ENCODE data around the gene RABEP2. TPM values are rescaled to one million over a fixed set of nuclear protein-coding genes. Genes with fewer than 3 reads are reported as not detected.
"Not testable (repeated sequence)": the region's sequence is repeated elsewhere in the genome, so short reads cannot be mapped to it uniquely, and the experiment has no call there.

Gene RABEP2
- total RNA-seq, 1 donor from 2014 or later = 17.7 TPM

DNA sequence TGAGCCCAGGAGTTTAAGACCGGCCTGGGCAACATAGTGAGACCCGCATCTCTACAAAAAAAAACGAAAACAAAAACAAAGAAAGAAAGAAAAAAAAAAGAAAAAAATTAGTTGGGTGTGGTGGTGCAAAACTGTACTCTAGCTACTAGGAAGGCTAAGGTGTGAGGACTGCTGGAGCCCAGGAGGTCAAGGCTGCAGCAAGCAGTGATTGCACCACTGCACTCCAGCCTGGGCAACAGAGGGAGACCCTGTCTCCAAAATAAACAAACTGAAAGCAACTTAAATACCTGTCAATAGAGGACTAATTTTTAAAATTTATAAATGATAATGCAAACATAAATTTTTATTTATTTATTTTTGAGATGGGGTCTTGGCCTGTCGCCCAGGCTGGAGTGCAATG is 29.4 kb downstream of the RABEP2 start:
- Histone ChIP-seq H3K36me3 (no peaks in the 10 kb centered on the region), H3K27ac (replicated peaks) (no peak overlapping the region), H3K4me3 (no peak overlapping the region), H3K27me3 (ENCODE audit: low read depth) (no peaks in the 10 kb centered on the region), H3K9me3 (replicated peaks) (no peaks in the 10 kb centered on the region), H3K4me1 (no peaks in the 10 kb centered on the region)
- intact Hi-C loops (cut with micrococcal nuclease) = no loop called here
- TF ChIP-seq, protein P1, sequence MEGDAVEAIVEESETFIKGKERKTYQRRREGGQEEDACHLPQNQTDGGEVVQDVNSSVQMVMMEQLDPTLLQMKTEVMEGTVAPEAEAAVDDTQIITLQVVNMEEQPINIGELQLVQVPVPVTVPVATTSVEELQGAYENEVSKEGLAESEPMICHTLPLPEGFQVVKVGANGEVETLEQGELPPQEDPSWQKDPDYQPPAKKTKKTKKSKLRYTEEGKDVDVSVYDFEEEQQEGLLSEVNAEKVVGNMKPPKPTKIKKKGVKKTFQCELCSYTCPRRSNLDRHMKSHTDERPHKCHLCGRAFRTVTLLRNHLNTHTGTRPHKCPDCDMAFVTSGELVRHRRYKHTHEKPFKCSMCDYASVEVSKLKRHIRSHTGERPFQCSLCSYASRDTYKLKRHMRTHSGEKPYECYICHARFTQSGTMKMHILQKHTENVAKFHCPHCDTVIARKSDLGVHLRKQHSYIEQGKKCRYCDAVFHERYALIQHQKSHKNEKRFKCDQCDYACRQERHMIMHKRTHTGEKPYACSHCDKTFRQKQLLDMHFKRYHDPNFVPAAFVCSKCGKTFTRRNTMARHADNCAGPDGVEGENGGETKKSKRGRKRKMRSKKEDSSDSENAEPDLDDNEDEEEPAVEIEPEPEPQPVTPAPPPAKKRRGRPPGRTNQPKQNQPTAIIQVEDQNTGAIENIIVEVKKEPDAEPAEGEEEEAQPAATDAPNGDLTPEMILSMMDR (IDR thresholded peaks at IDR 0.05; ENCODE audit: borderline replicate concordance) = no peak
- DNase-seq = no peak

DNA sequence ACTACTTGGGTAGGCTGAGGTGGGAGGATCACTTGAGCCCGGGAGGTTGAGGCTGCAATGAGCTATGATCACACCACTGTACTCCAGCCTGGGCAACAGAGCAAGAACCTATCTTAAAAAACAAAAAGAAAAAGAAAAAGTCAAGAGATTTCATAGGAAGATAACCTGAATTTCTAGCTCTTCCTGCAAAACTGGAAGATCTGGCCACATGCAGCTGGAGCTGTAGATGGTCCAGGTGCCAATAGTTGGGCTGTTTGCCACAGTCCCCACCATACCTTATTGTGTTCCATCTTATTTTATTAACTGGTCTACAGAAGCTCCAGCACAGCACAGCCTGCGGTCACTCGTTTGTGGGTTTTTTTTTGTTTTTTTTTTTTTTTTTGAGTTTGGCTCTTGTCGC is 31.7 kb downstream of the RABEP2 start:
- H3K4me3 ChIP-seq = no peak overlapping the region
- TF ChIP-seq, protein P1 (IDR thresholded peaks at IDR 0.05; ENCODE audit: borderline replicate concordance) = no peak
- no peaks in the 10 kb centered on the region for H3K27me3 ChIP-seq (ENCODE audit: low read depth)
- H3K4me1 ChIP-seq = no peaks in the 10 kb centered on the region
- H3K9me3 ChIP-seq (replicated peaks) = no peaks in the 10 kb centered on the region
- intact Hi-C loops (cut with micrococcal nuclease) = no loop called here
- DNase-seq = no peak
- H3K27ac ChIP-seq (replicated peaks) = no peak overlapping the region
- H3K36me3 ChIP-seq = no peaks in the 10 kb centered on the region

DNA sequence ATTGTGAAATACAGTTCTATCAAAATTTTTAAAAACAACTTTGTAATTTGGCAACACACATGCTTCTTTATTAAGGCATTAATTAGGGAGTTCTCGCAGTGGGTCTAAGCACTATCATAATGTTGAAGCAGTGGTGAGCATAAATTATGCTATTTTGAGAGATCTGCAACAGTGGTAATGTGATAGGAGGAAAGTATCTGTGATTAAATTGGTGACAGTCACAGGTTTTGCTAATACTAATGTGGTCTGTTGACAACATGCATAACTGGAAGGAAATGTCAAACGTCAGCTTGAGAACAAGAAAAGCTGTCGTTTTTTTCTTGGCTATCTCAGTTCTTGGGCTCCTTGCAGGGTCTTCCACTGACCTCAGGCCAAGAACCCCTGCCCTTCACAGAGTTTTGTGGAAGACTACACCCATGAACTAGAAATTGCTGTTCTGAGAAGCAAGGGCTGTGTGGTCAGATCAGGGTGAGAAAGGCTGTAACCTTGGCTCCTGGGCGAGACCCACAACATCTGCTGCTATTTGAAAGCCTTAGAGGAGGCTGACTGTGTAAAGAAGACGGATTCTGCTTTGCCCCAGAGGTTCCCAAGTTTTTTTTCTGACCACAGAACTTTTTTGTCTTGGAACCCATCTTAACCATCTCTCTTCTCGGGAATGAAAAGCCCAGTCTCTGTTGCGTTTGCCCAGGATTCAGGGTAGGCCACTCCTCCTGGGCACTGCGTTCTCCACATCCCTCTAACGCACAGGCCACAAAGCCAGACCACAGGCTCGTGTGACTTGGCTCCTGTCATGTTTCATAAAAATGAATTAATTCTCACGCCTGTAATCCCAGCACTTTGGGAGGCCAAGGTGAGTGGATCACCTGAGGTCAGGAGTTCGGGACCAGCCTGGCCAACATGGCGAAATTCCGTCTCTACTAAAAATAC is 32.8 kb downstream of the RABEP2 start:
- intact Hi-C loops (cut with micrococcal nuclease) = no loop called here
- H3K27ac ChIP-seq (replicated peaks) = no peak overlapping the region
- no peak for DNase-seq
- H3K27me3 ChIP-seq (ENCODE audit: low read depth) = no peaks in the 10 kb centered on the region
- TF ChIP-seq, protein P1 (IDR thresholded peaks at IDR 0.05; ENCODE audit: borderline replicate concordance) = no peak
- H3K9me3 ChIP-seq (replicated peaks) = no peaks in the 10 kb centered on the region
- no peaks in the 10 kb centered on the region for H3K36me3 ChIP-seq
- no peak overlapping the region for H3K4me3 ChIP-seq
- no peaks in the 10 kb centered on the region for H3K4me1 ChIP-seq

DNA sequence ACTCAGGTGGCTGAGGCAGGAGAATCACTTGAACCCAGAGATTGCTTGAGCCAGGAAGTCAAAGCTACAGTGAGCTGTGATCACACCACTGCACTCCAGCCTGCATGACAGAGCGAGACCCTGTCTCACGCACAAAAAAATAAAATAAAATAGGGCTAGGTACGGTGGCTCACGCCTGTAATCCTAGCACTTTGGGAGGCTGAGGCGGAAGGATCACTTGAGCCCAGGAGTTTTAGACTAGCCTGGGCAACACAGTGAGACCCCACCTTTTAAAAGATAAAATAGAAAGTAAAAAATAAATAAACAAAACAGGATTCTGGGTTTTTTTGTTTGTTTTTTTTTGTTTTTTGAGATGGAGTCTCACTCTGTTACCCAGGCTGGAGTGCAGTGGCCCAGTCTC is 34.7 kb downstream of the RABEP2 start:
- H3K27me3 ChIP-seq (ENCODE audit: low read depth); H3K4me1 ChIP-seq; H3K9me3 ChIP-seq (replicated peaks); DNase-seq; intact Hi-C loops (cut with micrococcal nuclease); H3K27ac ChIP-seq (replicated peaks); H3K36me3 ChIP-seq; H3K4me3 ChIP-seq: not testable (repeated sequence)

DNA sequence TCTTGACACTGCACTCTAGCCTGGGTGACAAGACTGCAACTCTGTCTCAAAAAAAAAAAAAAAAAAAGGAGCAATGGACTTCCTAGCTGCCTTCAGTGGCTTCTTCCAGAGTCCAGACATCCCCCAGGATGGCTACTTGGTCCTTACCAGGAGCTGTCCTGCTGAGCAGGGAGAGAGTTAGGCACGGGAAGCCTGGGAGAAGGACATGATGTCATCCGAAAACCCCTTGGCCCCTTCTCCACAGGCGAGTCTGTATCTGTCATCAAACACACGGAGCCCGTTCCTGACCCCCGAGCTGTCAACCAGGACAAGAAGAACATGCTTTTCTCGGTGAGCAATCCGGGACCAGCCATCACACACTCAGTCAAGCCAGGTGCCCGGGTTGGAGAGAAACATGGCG is 38.1 kb downstream of the RABEP2 start:
- no peaks in the 10 kb centered on the region for H3K9me3 ChIP-seq (replicated peaks)
- no peaks in the 10 kb centered on the region for H3K4me1 ChIP-seq
- no peaks in the 10 kb centered on the region for H3K36me3 ChIP-seq
- peaks cover 13% of the 10 kb centered on the region for H3K27me3 ChIP-seq (ENCODE audit: low read depth)
- TF ChIP-seq, protein P1 (IDR thresholded peaks at IDR 0.05; ENCODE audit: borderline replicate concordance) = no peak
- no peak overlapping the region for H3K27ac ChIP-seq (replicated peaks)
- no peak for DNase-seq
- intact Hi-C loops (cut with micrococcal nuclease) = no loop called here
- no peak overlapping the region for H3K4me3 ChIP-seq

DNA sequence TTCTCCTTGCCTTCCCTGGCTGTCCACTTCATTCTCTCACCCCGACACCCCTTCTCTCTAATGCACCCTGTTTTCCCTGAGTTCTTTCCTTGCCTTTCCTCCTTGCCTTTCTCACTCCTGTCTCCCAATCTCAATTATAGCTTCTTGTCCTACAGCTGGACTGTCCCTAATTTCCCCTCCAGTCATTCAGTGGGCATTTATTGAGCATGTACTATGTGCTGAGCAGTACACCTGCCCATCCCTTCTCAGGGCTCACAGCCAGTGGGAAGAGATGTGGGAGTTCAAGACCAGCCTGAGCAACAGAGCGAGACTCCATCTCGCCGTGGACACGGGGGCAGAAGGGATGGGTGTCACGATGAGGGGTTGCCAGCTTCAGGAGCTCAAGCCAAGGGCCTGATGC is 41.0 kb downstream of the RABEP2 start:
- H3K36me3 ChIP-seq = no peaks in the 10 kb centered on the region
- no peak overlapping the region for H3K27ac ChIP-seq (replicated peaks)
- TF ChIP-seq, protein P1 (IDR thresholded peaks at IDR 0.05; ENCODE audit: borderline replicate concordance) = no peak
- H3K4me3 ChIP-seq = no peak overlapping the region
- H3K4me1 ChIP-seq = peaks cover 15% of the 10 kb centered on the region
- H3K9me3 ChIP-seq (replicated peaks) = no peaks in the 10 kb centered on the region
- peaks cover 29% of the 10 kb centered on the region for H3K27me3 ChIP-seq (ENCODE audit: low read depth)
- intact Hi-C loops (cut with micrococcal nuclease) = no loop called here
- DNase-seq = no peak
